ENCODE results near the gene VPS37D.

DNA sequence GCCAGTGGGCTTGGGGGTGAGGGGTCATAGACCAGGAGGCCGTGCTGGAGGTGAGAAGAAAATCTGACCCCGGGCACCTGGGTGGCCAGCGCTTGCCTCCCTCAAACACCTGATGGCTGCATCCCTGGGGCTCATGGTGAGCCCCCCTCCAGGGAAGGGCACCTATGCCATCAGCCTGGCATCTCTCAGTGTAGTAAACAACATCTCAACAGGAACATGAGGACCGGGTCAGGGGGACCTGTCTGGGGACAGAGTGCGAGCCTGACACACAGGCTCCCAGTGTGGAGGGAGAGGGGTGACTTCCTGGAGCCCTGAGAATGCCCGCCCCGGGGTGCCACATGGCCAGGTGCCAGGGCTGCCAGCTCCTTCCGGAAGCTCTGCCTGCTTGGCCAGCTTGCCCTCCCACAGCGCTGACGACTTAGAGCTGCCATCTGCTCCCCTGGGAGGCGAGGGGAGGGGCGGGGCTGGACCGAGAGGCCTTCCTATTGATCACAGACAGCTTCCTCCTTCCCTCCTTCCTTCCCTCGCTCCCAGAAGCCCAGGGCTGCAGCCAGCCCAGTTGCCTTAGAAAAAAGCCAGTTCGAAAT, 39.5 kb downstream of the VPS37D start:
- TF ChIP-seq, protein P1, sequence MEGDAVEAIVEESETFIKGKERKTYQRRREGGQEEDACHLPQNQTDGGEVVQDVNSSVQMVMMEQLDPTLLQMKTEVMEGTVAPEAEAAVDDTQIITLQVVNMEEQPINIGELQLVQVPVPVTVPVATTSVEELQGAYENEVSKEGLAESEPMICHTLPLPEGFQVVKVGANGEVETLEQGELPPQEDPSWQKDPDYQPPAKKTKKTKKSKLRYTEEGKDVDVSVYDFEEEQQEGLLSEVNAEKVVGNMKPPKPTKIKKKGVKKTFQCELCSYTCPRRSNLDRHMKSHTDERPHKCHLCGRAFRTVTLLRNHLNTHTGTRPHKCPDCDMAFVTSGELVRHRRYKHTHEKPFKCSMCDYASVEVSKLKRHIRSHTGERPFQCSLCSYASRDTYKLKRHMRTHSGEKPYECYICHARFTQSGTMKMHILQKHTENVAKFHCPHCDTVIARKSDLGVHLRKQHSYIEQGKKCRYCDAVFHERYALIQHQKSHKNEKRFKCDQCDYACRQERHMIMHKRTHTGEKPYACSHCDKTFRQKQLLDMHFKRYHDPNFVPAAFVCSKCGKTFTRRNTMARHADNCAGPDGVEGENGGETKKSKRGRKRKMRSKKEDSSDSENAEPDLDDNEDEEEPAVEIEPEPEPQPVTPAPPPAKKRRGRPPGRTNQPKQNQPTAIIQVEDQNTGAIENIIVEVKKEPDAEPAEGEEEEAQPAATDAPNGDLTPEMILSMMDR (IDR thresholded peaks at IDR 0.05), result no peak
- no peak for TF ChIP-seq EZH2 (IDR thresholded peaks at IDR 0.05; ENCODE audit: borderline replicate concordance, insufficient read depth, low read depth, low read length, poor library complexity, severe bottlenecking)
